ENCODE measurements around the gene HARS1. TPM values are rescaled to one million over a fixed set of nuclear protein-coding genes. Genes with fewer than 3 reads are reported as not detected.

Gene HARS1
- total and polyA plus RNA-seq, 2 of the 13 experiments (the other 11 are each of a cell fraction or from before 2014, with no cell fraction given): 36.9 to 66.2 TPM

DNA sequence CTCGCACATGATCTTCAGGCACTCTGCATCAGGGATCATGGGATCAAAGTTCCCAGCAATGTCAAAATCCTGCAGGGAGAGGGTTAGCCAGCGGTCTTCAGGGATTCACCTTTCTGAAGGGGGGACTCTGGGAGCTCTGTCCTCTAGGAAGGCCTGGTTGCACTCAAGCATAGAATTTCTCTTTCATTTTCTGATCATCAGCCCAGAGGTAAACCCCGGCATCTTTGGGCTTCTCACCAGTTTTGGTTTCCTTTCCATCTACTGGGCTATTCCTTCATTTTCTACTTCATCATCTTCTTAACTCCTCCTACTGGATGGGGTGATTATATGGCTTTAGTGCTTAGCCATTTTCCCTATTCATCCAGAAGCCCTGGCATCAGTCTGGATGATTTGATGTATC lies 13.2 kb downstream of the HARS1 start:
- Histone ChIP-seq H3K4me3 (replicated peaks in 1 of 3; ENCODE audit: insufficient read depth in 1 of 3, low read depth in 2 of 3, low read length in 3 of 3) (no peak overlapping the region), H3K9ac (ENCODE audit: insufficient read depth, low read depth, low read length) (no peak overlapping the region), H3K4me2 (ENCODE audit: low read depth, low read length) (no peak overlapping the region), H3K27ac (ENCODE audit: extremely low read length, insufficient read depth, low read length) (no peak overlapping the region), H3K36me3 (replicated peaks in 1 of 2; ENCODE audit: control insufficient read depth in 1 of 2, insufficient read depth in 2 of 2, low read length in 2 of 2) (peaks cover 34 to 63% of the 10 kb centered on the region in 2 experiments; a peak in 4 of 5 replicates), H4K20me1 (ENCODE audit: insufficient read depth, low read length) (no peaks in the 10 kb centered on the region), H3K79me2 (ENCODE audit: insufficient read depth, low read length) (no peaks in the 10 kb centered on the region), H2AFZ (ENCODE audit: low read length) (no peak overlapping the region), H3K9me3 (ENCODE audit: low read length) (no peaks in the 10 kb centered on the region), H3K27me3 (ENCODE audit: control insufficient read depth in 1 of 2, insufficient read depth in 2 of 2, low read length in 2 of 2) (no peaks in the 10 kb centered on the region), H3K4me1 (ENCODE audit: insufficient read depth, low read length) (no peaks in the 10 kb centered on the region)
- DNase-seq (ENCODE audit: low spot score) (no peak), FAIRE-seq (no peak), ATAC-seq (no peak)
- intact Hi-C loops (cut with micrococcal nuclease; ENCODE audit: unreplicated experiment) (no loop called here), in situ Hi-C loops (cut with HindIII; ENCODE audit: extremely low pct_ligation_motif_present, low pct_unique_long_range_greater_than_20kb) (no loop called here)
- no TSS peak for BruUV-seq (replicated peaks)
- WGBS (ENCODE audit: low lambda C conversion rate): 98% methylated on average over 2 of the region's 3 CpGs
- CTCF ChIA-PET (ENCODE audit: low intra/inter-chr PET ratio, low total read pairs): no interaction called here
- POLR2A ChIA-PET: no interaction called here
- TF ChIP-seq, protein P1, sequence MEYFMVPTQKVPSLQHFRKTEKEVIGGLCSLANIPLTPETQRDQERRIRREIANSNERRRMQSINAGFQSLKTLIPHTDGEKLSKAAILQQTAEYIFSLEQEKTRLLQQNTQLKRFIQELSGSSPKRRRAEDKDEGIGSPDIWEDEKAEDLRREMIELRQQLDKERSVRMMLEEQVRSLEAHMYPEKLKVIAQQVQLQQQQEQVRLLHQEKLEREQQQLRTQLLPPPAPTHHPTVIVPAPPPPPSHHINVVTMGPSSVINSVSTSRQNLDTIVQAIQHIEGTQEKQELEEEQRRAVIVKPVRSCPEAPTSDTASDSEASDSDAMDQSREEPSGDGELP (IDR thresholded peaks at IDR 0.05; ENCODE audit: borderline replicate concordance, low read depth): no peak
- TF ChIP-seq NKX3-1 (CRISPR knock-in tag; IDR thresholded peaks at IDR 0.05) (no peak), ZNF737 (CRISPR knock-in tag; IDR thresholded peaks at IDR 0.05; ENCODE audit: borderline replicate concordance) (no peak), NONO (IDR thresholded peaks at IDR 0.05) (no peak), NONO (CRISPR knock-in tag; conservative IDR thresholded peaks at IDR 0.05) (no peak), KLF11 (CRISPR knock-in tag; IDR thresholded peaks at IDR 0.05) (no peak), ZFP36L2 (CRISPR knock-in tag; IDR thresholded peaks at IDR 0.05) (no peak), ZNF484 (CRISPR knock-in tag; IDR thresholded peaks at IDR 0.05; ENCODE audit: borderline replicate concordance, low read depth) (no peak), ZNF441 (CRISPR knock-in tag; IDR thresholded peaks at IDR 0.05; ENCODE audit: borderline replicate concordance) (no peak), ZNF75D (CRISPR knock-in tag; IDR thresholded peaks at IDR 0.05; ENCODE audit: borderline replicate concordance) (no peak)
- TF ChIP-seq, protein P2, sequence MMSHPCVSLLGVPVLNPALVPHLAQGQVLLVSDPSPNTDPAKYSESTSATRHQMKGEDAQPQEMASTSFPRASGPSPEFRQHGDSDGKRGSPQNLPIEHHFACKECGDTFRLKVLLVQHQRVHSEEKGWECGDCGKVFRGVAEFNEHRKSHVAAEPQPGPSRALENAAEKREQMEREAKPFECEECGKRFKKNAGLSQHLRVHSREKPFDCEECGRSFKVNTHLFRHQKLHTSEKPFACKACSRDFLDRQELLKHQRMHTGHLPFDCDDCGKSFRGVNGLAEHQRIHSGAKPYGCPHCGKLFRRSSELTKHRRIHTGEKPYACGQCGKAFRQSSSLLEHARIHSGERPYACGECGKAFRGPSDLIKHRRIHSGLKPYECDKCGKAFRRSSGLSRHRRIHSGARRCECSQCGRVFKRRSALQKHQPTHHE (CRISPR knock-in tag; IDR thresholded peaks at IDR 0.05; ENCODE audit: borderline replicate concordance): no peak
- TF ChIP-seq, protein P3, sequence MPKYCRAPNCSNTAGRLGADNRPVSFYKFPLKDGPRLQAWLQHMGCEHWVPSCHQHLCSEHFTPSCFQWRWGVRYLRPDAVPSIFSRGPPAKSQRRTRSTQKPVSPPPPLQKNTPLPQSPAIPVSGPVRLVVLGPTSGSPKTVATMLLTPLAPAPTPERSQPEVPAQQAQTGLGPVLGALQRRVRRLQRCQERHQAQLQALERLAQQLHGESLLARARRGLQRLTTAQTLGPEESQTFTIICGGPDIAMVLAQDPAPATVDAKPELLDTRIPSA (CRISPR knock-in tag; IDR thresholded peaks at IDR 0.05; ENCODE audit: borderline replicate concordance): no peak
- TF ChIP-seq, protein P4, sequence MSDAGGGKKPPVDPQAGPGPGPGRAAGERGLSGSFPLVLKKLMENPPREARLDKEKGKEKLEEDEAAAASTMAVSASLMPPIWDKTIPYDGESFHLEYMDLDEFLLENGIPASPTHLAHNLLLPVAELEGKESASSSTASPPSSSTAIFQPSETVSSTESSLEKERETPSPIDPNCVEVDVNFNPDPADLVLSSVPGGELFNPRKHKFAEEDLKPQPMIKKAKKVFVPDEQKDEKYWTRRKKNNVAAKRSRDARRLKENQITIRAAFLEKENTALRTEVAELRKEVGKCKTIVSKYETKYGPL (CRISPR knock-in tag; IDR thresholded peaks at IDR 0.05): no peak
- TF ChIP-seq, protein P5, sequence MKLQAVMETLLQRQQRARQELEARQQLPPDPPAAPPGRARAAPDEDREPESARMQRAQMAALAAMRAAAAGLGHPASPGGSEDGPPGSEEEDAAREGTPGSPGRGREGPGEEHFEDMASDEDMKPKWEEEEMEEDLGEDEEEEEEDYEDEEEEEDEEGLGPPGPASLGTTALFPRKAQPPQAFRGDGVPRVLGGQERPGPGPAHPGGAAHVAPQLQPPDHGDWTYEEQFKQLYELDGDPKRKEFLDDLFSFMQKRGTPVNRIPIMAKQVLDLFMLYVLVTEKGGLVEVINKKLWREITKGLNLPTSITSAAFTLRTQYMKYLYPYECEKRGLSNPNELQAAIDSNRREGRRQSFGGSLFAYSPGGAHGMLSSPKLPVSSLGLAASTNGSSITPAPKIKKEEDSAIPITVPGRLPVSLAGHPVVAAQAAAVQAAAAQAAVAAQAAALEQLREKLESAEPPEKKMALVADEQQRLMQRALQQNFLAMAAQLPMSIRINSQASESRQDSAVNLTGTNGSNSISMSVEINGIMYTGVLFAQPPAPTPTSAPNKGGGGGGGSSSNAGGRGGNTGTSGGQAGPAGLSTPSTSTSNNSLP (IDR thresholded peaks at IDR 0.05; ENCODE audit: low read depth, low read length): no peak
- TF ChIP-seq, protein P6, sequence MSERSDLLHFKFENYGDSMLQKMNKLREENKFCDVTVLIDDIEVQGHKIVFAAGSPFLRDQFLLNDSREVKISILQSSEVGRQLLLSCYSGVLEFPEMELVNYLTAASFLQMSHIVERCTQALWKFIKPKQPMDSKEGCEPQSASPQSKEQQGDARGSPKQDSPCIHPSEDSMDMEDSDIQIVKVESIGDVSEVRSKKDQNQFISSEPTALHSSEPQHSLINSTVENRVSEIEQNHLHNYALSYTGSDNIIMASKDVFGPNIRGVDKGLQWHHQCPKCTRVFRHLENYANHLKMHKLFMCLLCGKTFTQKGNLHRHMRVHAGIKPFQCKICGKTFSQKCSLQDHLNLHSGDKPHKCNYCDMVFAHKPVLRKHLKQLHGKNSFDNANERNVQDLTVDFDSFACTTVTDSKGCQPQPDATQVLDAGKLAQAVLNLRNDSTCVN (CRISPR knock-in tag; IDR thresholded peaks at IDR 0.05; ENCODE audit: borderline replicate concordance): no peak
- TF ChIP-seq, protein P7, sequence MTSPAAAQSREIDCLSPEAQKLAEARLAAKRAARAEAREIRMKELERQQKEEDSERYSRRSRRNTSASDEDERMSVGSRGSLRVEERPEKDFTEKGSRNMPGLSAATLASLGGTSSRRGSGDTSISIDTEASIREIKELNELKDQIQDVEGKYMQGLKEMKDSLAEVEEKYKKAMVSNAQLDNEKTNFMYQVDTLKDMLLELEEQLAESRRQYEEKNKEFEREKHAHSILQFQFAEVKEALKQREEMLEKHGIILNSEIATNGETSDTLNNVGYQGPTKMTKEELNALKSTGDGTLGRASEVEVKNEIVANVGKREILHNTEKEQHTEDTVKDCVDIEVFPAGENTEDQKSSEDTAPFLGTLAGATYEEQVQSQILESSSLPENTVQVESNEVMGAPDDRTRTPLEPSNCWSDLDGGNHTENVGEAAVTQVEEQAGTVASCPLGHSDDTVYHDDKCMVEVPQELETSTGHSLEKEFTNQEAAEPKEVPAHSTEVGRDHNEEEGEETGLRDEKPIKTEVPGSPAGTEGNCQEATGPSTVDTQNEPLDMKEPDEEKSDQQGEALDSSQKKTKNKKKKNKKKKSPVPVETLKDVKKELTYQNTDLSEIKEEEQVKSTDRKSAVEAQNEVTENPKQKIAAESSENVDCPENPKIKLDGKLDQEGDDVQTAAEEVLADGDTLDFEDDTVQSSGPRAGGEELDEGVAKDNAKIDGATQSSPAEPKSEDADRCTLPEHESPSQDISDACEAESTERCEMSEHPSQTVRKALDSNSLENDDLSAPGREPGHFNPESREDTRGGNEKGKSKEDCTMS (CRISPR knock-in tag; conservative IDR thresholded peaks at IDR 0.05): no peak
